GM12878 (cell line): ENCODE data around the gene WFDC8. TPM values are rescaled to one million over a fixed set of nuclear protein-coding genes. Genes with fewer than 3 reads are reported as not detected.

Experiments
- ATAC-seq: fragments of 200-7000 bp; cut with Tn5 transposase; 3 replicates; pipeline ENCODE4 v1.9.1; 2020; ENCODE audit warnings: mild to moderate bottlenecking, moderate library complexity
- BruUV-seq: library from RNA; stranded (reverse); fragments of 400-500 nt; replicated peaks from 2 replicates; lab custom pipeline; 2021; lab: Mats Ljungman, UMichigan
- CTCF ChIA-PET: fragments of 300-600 bp; sonication (Branson Sonifier 250); formaldehyde crosslinking; extraction: SDS; loops from one replicate; lab custom pipeline; 2021; ENCODE audit warnings: inconsistent platforms; lab: Yijun Ruan, JAX
- POLR2A ChIA-PET: fragments of 350-600 bp; formaldehyde crosslinking; extraction: SDS; loops from one replicate; lab custom pipeline; 2021; ENCODE audit warnings: inconsistent platforms; lab: Charles Lee
- RAD21 ChIA-PET: fragments of 300-600 bp; sonication (Branson Sonifier 250); formaldehyde crosslinking; loops from one replicate; lab custom pipeline; 2023; ENCODE audit warnings: antibody characterized with exemption; ENCODE audit not compliant: unreplicated experiment; lab: Charles Lee
- SMC1A ChIA-PET: fragments of 300-600 bp; sonication (Branson Sonifier 250); formaldehyde crosslinking; loops from one replicate; lab custom pipeline; 2023; ENCODE audit not compliant: unreplicated experiment, uncharacterized antibody; lab: Charles Lee
- DNase-seq: peaks from one replicate; pipeline ENCODE4 v3.0.0-alpha.2; 2011; ENCODE audit warnings: low read depth, low spot score
- FAIRE-seq: peaks from 3 replicates; lab custom pipeline; 2011; peaks lifted over from hg19 to GRCh38; lab: Jason Lieb, UNC
- H2AFZ ChIP-seq: 2 replicates; pipeline ENCODE4 v1.6.0; 2011; ENCODE audit warnings: low read depth, low read length, control low read depth; ENCODE audit not compliant: control insufficient read depth
- H3K27ac ChIP-seq: 2 replicates; pipeline ENCODE4 v1.5.1; 2011; ENCODE audit warnings: control low read depth; ENCODE audit not compliant: control insufficient read depth, insufficient read depth
- H3K27me3 ChIP-seq, 2 experiments: replicated peaks in 1 of 2; 2 replicates each; pipeline versions ENCODE4 v1.6.0 to v1.6.1; 2011; ENCODE audit warnings: low read length in 1 of 2; ENCODE audit not compliant: control insufficient read depth in 2 of 2, insufficient read depth in 2 of 2
- H3K36me3 ChIP-seq, 2 experiments: 2 replicates each; pipeline ENCODE4 v1.5.1; 2011; ENCODE audit warnings: low read length in 1 of 2; ENCODE audit not compliant: control insufficient read depth in 2 of 2, insufficient read depth in 2 of 2
- H3K4me1 ChIP-seq: 2 replicates; pipeline ENCODE4 v1.6.1; 2011; ENCODE audit warnings: mild to moderate bottlenecking, low read length, moderate library complexity, mixed read lengths; ENCODE audit not compliant: control insufficient read depth, insufficient read depth
- H3K4me2 ChIP-seq: 2 replicates; pipeline ENCODE4 v1.6.0; 2011; ENCODE audit warnings: control low read depth; ENCODE audit not compliant: control insufficient read depth, insufficient read depth
- H3K4me3 ChIP-seq: fragments of 200-600 bp; sonication (generic); 2 replicates; pipeline ENCODE4 v1.5.1; 2016
- H3K79me2 ChIP-seq: 2 replicates; pipeline ENCODE4 v1.6.0; 2011; ENCODE audit warnings: low read length; ENCODE audit not compliant: control insufficient read depth, insufficient read depth
- H3K9ac ChIP-seq: 2 replicates; pipeline ENCODE4 v1.8.0; 2011; ENCODE audit warnings: low read length, control low read depth, mixed read lengths; ENCODE audit not compliant: control insufficient read depth, insufficient read depth
- H3K9me3 ChIP-seq: replicated peaks from 3 replicates; pipeline ENCODE4 v1.5.1; 2011; ENCODE audit warnings: mild to moderate bottlenecking, low read length; ENCODE audit not compliant: control insufficient read depth, insufficient read depth
- H4K20me1 ChIP-seq: 2 replicates; pipeline ENCODE4 v1.6.0; 2011; ENCODE audit not compliant: control insufficient read depth, insufficient read depth
- IKZF2 ChIP-seq, 2 experiments: fragments of 450-650 bp; IDR thresholded peaks; 2 replicates each; pipeline ENCODE4 v1.6.1; 2017; ENCODE audit warnings: mild to moderate bottlenecking in 2 of 2, moderate library complexity in 2 of 2
- REST ChIP-seq: IDR thresholded peaks from 2 replicates; pipeline ENCODE4 v1.6.1; 2012; ENCODE audit warnings: mild to moderate bottlenecking, low read depth, low read length
- ZNF24 ChIP-seq: fragments of 450-650 bp; IDR thresholded peaks from 2 replicates; pipeline ENCODE4 v1.6.1; 2017; ENCODE audit warnings: antibody characterized with exemption, mild to moderate bottlenecking
- WGBS: methylation state at CpG from one replicate; pipeline ENCODE4 v1.1.6; 2016; ENCODE audit warnings: low lambda C conversion rate; ENCODE audit not compliant: insufficient replicate concordance, insufficient coverage; ENCODE audit errors: missing lambda C conversion rate; 5-methylcytosine and 5-hydroxymethylcytosine counted together
- in situ Hi-C: fragments of 300-500 bp; cut with MboI; formaldehyde crosslinking; loops from 9 replicates; pipeline ENCODE4 v1.14.3; 2018; ENCODE audit warnings: mixed read lengths
- intact Hi-C: fragments of 100-400 bp; cut with micrococcal nuclease; formaldehyde crosslinking; loops from one replicate; pipeline ENCODE4 v1.14.2; 2022; ENCODE audit not compliant: unreplicated experiment
- polyA plus RNA-seq, 11 experiments: library from polyadenylated mRNA; depleted of rRNA in 4 of 11; unstranded in 6 of 11; stranded (reverse) in 5 of 11; fragments of >200 nt; fragmentation: Nextera tagmentation in 4 of 11; fragmentation: Illumina TruSeq in 1 of 11; extraction: Ambion mirVana in 4 of 11; extraction: Trizol in 1 of 11; gene quantifications; 1 replicate in 1 of 11; 2 replicates in 10 of 11; pipeline versions ENCODE4 v1.2.1 to v1.2.3, GENCODE V29; 2011 to 2016; ENCODE audit warnings: inconsistent platforms in 2 of 11, missing spikeins in 2 of 11, low read depth in 1 of 11
- total RNA-seq, 4 experiments: library from RNA; depleted of rRNA in 3 of 4; stranded (reverse); fragments of >200 nt in 3 of 4; fragmentation: Illumina TruSeq in 1 of 4; extraction: Trizol in 1 of 4; gene quantifications; 2 replicates each; pipeline versions ENCODE4 v1.2.1 to v1.2.3, GENCODE V29; 2013 to 2021

Gene WFDC8
- total and polyA plus RNA-seq, 10 of the 15 experiments (the other 5 are each of a cell fraction or from before 2014, with no cell fraction given) = not detected

DNA sequence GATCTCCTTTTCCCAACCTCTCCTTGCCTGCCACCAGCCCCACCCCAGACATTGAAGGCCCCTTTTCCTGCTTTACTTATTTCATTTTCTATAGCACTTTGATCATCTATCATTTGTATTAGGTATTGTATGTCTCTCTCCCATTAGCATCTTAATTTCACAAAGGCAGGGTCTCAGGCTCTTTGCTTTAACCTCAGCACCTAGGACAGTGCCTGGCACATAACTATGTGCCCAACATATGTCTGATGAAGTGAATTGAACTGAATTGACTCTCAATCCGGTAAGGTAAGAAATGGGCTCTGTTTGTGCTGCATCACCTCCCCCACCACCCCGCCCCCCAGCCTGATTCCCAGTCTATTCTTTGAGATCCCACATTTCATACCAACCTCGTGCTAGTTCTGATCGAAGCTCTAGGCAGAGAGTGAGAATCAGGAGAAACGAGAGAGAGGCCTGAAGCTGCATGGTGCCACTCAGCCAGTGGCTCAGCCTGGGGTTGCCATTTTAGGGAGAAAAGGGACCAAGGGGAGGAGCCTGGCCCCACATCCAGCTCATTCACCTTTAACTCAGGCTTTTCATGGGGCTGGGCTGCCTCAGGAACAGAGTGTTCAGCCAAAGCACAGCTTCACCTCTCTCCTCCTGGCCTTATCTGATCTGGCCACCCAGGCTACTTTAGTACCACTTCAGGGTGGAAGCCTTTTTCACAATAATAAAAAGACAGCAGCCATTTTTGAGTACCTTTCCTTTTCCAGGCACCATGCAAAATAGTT is 63.8 kb downstream of the WFDC8 start, which contains the start of gene SPINT3:
SPINT3 (minus strand) TSS at position 476 of the 767 bp plus-strand sequence; CDS start at position 462, 14 bp downstream.
- ATAC-seq = no peak
- no peak within 1 kb of the TSS for H3K4me2 ChIP-seq
- no peak for FAIRE-seq
- WGBS = 13% methylated on average over 5 of the region's 5 CpGs
- DNase-seq = no peak
- no TSS peak for BruUV-seq
- RAD21 ChIA-PET = no interaction called here
- no peaks in the 10 kb centered on the region for H3K9me3 ChIP-seq
- no peak within 1 kb of the TSS for H3K9ac ChIP-seq
- no peaks in the 10 kb centered on the region for H3K79me2 ChIP-seq
- no peak within 1 kb of the TSS for H3K4me3 ChIP-seq
- POLR2A ChIA-PET = interaction anchor here (0.6 kb wide), 1 partner anchor 98 kb away, joined by 4 read pairs; no protein-coding TSS in a partner anchor
- H3K27ac ChIP-seq = no peak within 1 kb of the TSS
- in situ Hi-C loops (no loop called here), intact Hi-C loops (no loop called here)
- CTCF ChIA-PET = no interaction called here
- no peaks in the 10 kb centered on the region for H4K20me1 ChIP-seq
- no peaks in the 10 kb centered on the region for H3K4me1 ChIP-seq
- SMC1A ChIA-PET = no interaction called here
- no peaks in the 10 kb centered on the region for H3K27me3 ChIP-seq
- no peaks in the 10 kb centered on the region for H3K36me3 ChIP-seq
- no peak within 1 kb of the TSS for H2AFZ ChIP-seq
- no peak for TF ChIP-seq ZNF24
- no peak for TF ChIP-seq IKZF2 (IDR thresholded peaks at IDR 0.05)
- TF ChIP-seq REST = peak; percentile 57; the same call in 1 of the 2 replicates
